ENCODE results near the gene CAPRIN1. TPM values are rescaled to one million over a fixed set of nuclear protein-coding genes. Genes with fewer than 3 reads are reported as not detected.
"Not testable (repeated sequence)": the region's sequence is repeated elsewhere in the genome, so short reads cannot be mapped to it uniquely, and the experiment has no call there.

The CAPRIN1 gene
- total RNA-seq, 1 experiment from 2014 or later: 176 TPM

GRCh38 chr11:34044664-34045485 lies 6.7 kb upstream of the CAPRIN1 start:
- DNase-seq (ENCODE audit: low read depth, low spot score): peak; percentile 34
- in situ Hi-C loops (cut with HindIII; ENCODE audit: low pct_unique_long_range_greater_than_20kb, low sequenced_read_pairs): no loop called here

- peak; percentile 5 for DNase-seq (ENCODE audit: low read depth, low spot score)
- in situ Hi-C loops (cut with HindIII; ENCODE audit: low pct_unique_long_range_greater_than_20kb, low sequenced_read_pairs): no loop called here
Observed at GRCh38 chr11:34049028-34049427, 2.5 kb upstream of the CAPRIN1 start.

GRCh38 chr11:34050581-34051348 lies 766 bp upstream of the CAPRIN1 start:
- DNase-seq (ENCODE audit: low read depth, low spot score): peak; percentile 21
- in situ Hi-C loops (cut with HindIII; ENCODE audit: low pct_unique_long_range_greater_than_20kb, low sequenced_read_pairs): no loop called here

GRCh38 chr11:34052036-34052607 lies 591 bp downstream of the CAPRIN1 start:
- in situ Hi-C loops (cut with HindIII; ENCODE audit: low pct_unique_long_range_greater_than_20kb, low sequenced_read_pairs): no loop called here
- DNase-seq (ENCODE audit: low read depth, low spot score): peak; percentile 88

- peak; percentile 13 for DNase-seq (ENCODE audit: low read depth, low spot score)
- in situ Hi-C loops (cut with HindIII; ENCODE audit: low pct_unique_long_range_greater_than_20kb, low sequenced_read_pairs): no loop called here
Observed at GRCh38 chr11:34052608-34053160, 1.2 kb downstream of the CAPRIN1 start.

- peak; percentile 85 for DNase-seq (ENCODE audit: low read depth, low spot score)
- in situ Hi-C loops (cut with HindIII; ENCODE audit: low pct_unique_long_range_greater_than_20kb, low sequenced_read_pairs): no loop called here
Observed at GRCh38 chr11:34053161-34053686, 1.7 kb downstream of the CAPRIN1 start.

- DNase-seq (ENCODE audit: low read depth, low spot score); in situ Hi-C loops (cut with HindIII; ENCODE audit: low pct_unique_long_range_greater_than_20kb, low sequenced_read_pairs): not testable (repeated sequence)
Observed at GRCh38 chr11:34054351-34054750, 2.8 kb downstream of the CAPRIN1 start.

- in situ Hi-C loops (cut with HindIII; ENCODE audit: low pct_unique_long_range_greater_than_20kb, low sequenced_read_pairs): no loop called here
- no peak for DNase-seq (ENCODE audit: low read depth, low spot score)
Observed at GRCh38 chr11:34055218-34056000, 3.9 kb downstream of the CAPRIN1 start.

- in situ Hi-C loops (cut with HindIII; ENCODE audit: low pct_unique_long_range_greater_than_20kb, low sequenced_read_pairs): no loop called here
- no peak for DNase-seq (ENCODE audit: low read depth, low spot score)
Observed at GRCh38 chr11:34056672-34057071, 5.1 kb downstream of the CAPRIN1 start.

- DNase-seq (ENCODE audit: low read depth, low spot score): no peak
- in situ Hi-C loops (cut with HindIII; ENCODE audit: low pct_unique_long_range_greater_than_20kb, low sequenced_read_pairs): no loop called here
Observed at GRCh38 chr11:34063061-34063795, 11.7 kb downstream of the CAPRIN1 start.

GRCh38 chr11:34064291-34064690 lies 12.8 kb downstream of the CAPRIN1 start:
- DNase-seq (ENCODE audit: low read depth, low spot score): no peak
- in situ Hi-C loops (cut with HindIII; ENCODE audit: low pct_unique_long_range_greater_than_20kb, low sequenced_read_pairs): no loop called here

GRCh38 chr11:34065505-34066203 lies 14.1 kb downstream of the CAPRIN1 start:
- in situ Hi-C loops (cut with HindIII; ENCODE audit: low pct_unique_long_range_greater_than_20kb, low sequenced_read_pairs): no loop called here
- DNase-seq (ENCODE audit: low read depth, low spot score): no peak

- DNase-seq (ENCODE audit: low read depth, low spot score); in situ Hi-C loops (cut with HindIII; ENCODE audit: low pct_unique_long_range_greater_than_20kb, low sequenced_read_pairs): not testable (repeated sequence)
Observed at GRCh38 chr11:34066766-34067165, 15.2 kb downstream of the CAPRIN1 start.

GRCh38 chr11:34067383-34068065 lies 16.0 kb downstream of the CAPRIN1 start:
- DNase-seq (ENCODE audit: low read depth, low spot score): no peak
- in situ Hi-C loops (cut with HindIII; ENCODE audit: low pct_unique_long_range_greater_than_20kb, low sequenced_read_pairs): no loop called here

GRCh38 chr11:34068111-34068510 lies 16.6 kb downstream of the CAPRIN1 start:
- DNase-seq (ENCODE audit: low read depth, low spot score): peak; percentile 38
- in situ Hi-C loops (cut with HindIII; ENCODE audit: low pct_unique_long_range_greater_than_20kb, low sequenced_read_pairs): no loop called here

- DNase-seq (ENCODE audit: low read depth, low spot score); in situ Hi-C loops (cut with HindIII; ENCODE audit: low pct_unique_long_range_greater_than_20kb, low sequenced_read_pairs): not testable (repeated sequence)
Observed at GRCh38 chr11:34071306-34071705, 19.8 kb downstream of the CAPRIN1 start.

Measured in SK-MEL-5 (cell line).